GM23338 (cell line): ENCODE data around the gene CHAT. TPM values are rescaled to one million over a fixed set of nuclear protein-coding genes. Genes with fewer than 3 reads are reported as not detected.

Experiments
- ATAC-seq: fragments of 200-7000 bp; cut with Tn5 transposase; 3 replicates; pipeline ENCODE4 v1.9.1; 2020
- DNase-seq: peaks from one replicate; pipeline ENCODE4 v3.0.0-alpha.2; 2015; ENCODE audit warnings: low spot score
- H2AFZ ChIP-seq: fragments of 200-600 bp; sonication (generic); 2 replicates; pipeline ENCODE4 v1.8.0; 2016; ENCODE audit warnings: antibody characterized with exemption, mild to moderate bottlenecking, moderate library complexity
- H3F3A ChIP-seq: fragments of 200-600 bp; sonication (generic); replicated peaks from 2 replicates; pipeline ENCODE4 v1.8.0; 2017; ENCODE audit warnings: antibody characterized with exemption, mixed run types, low read depth
- H3K27ac ChIP-seq: fragments of 200-600 bp; sonication (generic); 2 replicates; pipeline ENCODE4 v1.6.1; 2016; ENCODE audit warnings: low read depth
- H3K27me3 ChIP-seq: fragments of 200-600 bp; sonication (generic); 2 replicates; pipeline ENCODE4 v1.8.0; 2016; ENCODE audit warnings: mild to moderate bottlenecking, mixed run types, moderate library complexity; ENCODE audit not compliant: insufficient read depth
- H3K36me3 ChIP-seq: fragments of 200-600 bp; sonication (generic); 2 replicates; pipeline ENCODE4 v1.8.0; 2016; ENCODE audit warnings: mild to moderate bottlenecking; ENCODE audit not compliant: insufficient read depth
- H3K4me1 ChIP-seq: fragments of 200-600 bp; sonication (generic); 2 replicates; pipeline ENCODE4 v1.8.0; 2016; ENCODE audit warnings: mild to moderate bottlenecking, moderate library complexity; ENCODE audit not compliant: insufficient read depth
- H3K4me2 ChIP-seq: fragments of 200-600 bp; sonication (generic); 2 replicates; pipeline ENCODE4 v1.7.1; 2017; ENCODE audit warnings: mixed run types
- H3K4me3 ChIP-seq: fragments of 200-600 bp; sonication (generic); 2 replicates; pipeline ENCODE4 v1.6.1; 2016; ENCODE audit warnings: mixed run types
- H3K79me2 ChIP-seq: fragments of 200-600 bp; sonication (generic); replicated peaks from 2 replicates; pipeline ENCODE4 v1.8.0; 2017; ENCODE audit warnings: mild to moderate bottlenecking; ENCODE audit not compliant: insufficient read depth
- H3K9me2 ChIP-seq: fragments of 200-600 bp; sonication (generic); 2 replicates; pipeline ENCODE4 v1.8.0; 2017; ENCODE audit not compliant: insufficient read depth
- H4K20me1 ChIP-seq: fragments of 200-600 bp; sonication (generic); replicated peaks from 2 replicates; pipeline ENCODE4 v1.8.0; 2017; ENCODE audit warnings: mild to moderate bottlenecking; ENCODE audit not compliant: insufficient read depth
- H3K27ac Mint-ChIP-seq: 2 replicates; pipeline ENCODE4 v1.8.0; 2020; ENCODE audit warnings: inconsistent platforms, mild to moderate bottlenecking, moderate library complexity, mixed read lengths
- H3K27me3 Mint-ChIP-seq: 3 replicates; pipeline ENCODE4 v1.8.0; 2022; ENCODE audit warnings: low read depth, mild to moderate bottlenecking, moderate library complexity, mixed read lengths, inconsistent platforms; ENCODE audit not compliant: insufficient read depth, poor library complexity
- H3K36me3 Mint-ChIP-seq: 3 replicates; pipeline ENCODE4 v1.8.0; 2021; ENCODE audit warnings: low read depth, mild to moderate bottlenecking, inconsistent platforms, moderate library complexity, mixed read lengths
- H3K4me1 Mint-ChIP-seq: 3 replicates; pipeline ENCODE4 v1.8.0; 2020; ENCODE audit warnings: mild to moderate bottlenecking, inconsistent platforms, mixed read lengths
- H3K4me3 Mint-ChIP-seq: 3 replicates; pipeline ENCODE4 v1.8.0; 2021; ENCODE audit warnings: moderate library complexity, mild to moderate bottlenecking, inconsistent platforms, mixed read lengths
- H3K9me3 Mint-ChIP-seq: 3 replicates; pipeline ENCODE4 v1.8.0; 2020; ENCODE audit warnings: moderate library complexity, mild to moderate bottlenecking, inconsistent platforms, mixed read lengths
- CREB1 ChIP-seq: fragments of 250-450 bp; sonication (Bioruptor Pico); IDR thresholded peaks from 2 replicates; pipeline ENCODE4 v1.5.0; 2020; ENCODE audit warnings: low read depth, mild to moderate bottlenecking, moderate library complexity
- EZH2 ChIP-seq: fragments of 200-600 bp; sonication (generic); IDR thresholded peaks from one replicate; pipeline ENCODE4 v1.8.0; 2017; ENCODE audit warnings: antibody characterized with exemption, mild to moderate bottlenecking, low read depth; ENCODE audit not compliant: unreplicated experiment
- EZH2phosphoT487 ChIP-seq: fragments of 200-600 bp; sonication (generic); IDR thresholded peaks from one replicate; pipeline ENCODE4 v1.8.1; 2018; ENCODE audit warnings: antibody characterized with exemption; ENCODE audit not compliant: unreplicated experiment
- JUNB ChIP-seq: IDR thresholded peaks from one replicate; pipeline ENCODE4 v1.6.1; 2016; ENCODE audit warnings: antibody characterized with exemption; ENCODE audit not compliant: unreplicated experiment
- NANOG ChIP-seq: IDR thresholded peaks from 2 replicates; pipeline ENCODE4 v1.6.1; 2016; ENCODE audit warnings: antibody characterized with exemption, borderline replicate concordance
- POLR2AphosphoS5 ChIP-seq: IDR thresholded peaks from 2 replicates; pipeline ENCODE4 v1.6.1; 2016; ENCODE audit warnings: antibody characterized with exemption, low read depth
- STAT1 ChIP-seq: IDR thresholded peaks from one replicate; pipeline ENCODE4 v1.6.1; 2016; ENCODE audit warnings: antibody characterized with exemption; ENCODE audit not compliant: unreplicated experiment
- ZNF114 ChIP-seq: fragments of 250-450 bp; sonication (Bioruptor Pico); IDR thresholded peaks from 2 replicates; pipeline ENCODE4 v1.5.0; 2020; ENCODE audit warnings: mild to moderate bottlenecking, moderate library complexity
- ZNF331 ChIP-seq: fragments of 250-450 bp; sonication (Bioruptor Pico); IDR thresholded peaks from 2 replicates; pipeline ENCODE4 v1.5.0; 2020; ENCODE audit warnings: low read depth, mild to moderate bottlenecking, moderate library complexity
- ZNF462 ChIP-seq: fragments of 250-450 bp; sonication (Bioruptor Pico); IDR thresholded peaks from 2 replicates; pipeline ENCODE4 v1.5.0; 2020; ENCODE audit warnings: mild to moderate bottlenecking, moderate library complexity
- polyA plus RNA-seq: library from polyadenylated mRNA; unstranded; fragments of >200 nt; fragmentation: Nextera tagmentation; extraction: Ambion mirVana; gene quantifications from 2 replicates; pipeline ENCODE4 v1.2.1, GENCODE V29; 2016
- total RNA-seq: library from RNA; depleted of rRNA; stranded (reverse); fragments of >200 nt; shearing (Covaris generic); gene quantifications from 2 replicates; pipeline ENCODE4 v1.2.3, GENCODE V29; 2014
- TF ChIP-seq, protein P1 (sequence below), 2 experiments: fragments of 200-600 bp in 1 of 2; sonication (generic) in 1 of 2; conservative IDR thresholded peaks; 2 replicates each; pipeline versions ENCODE4 v1.5.1 to v1.6.1; 2016 to 2017; ENCODE audit warnings: antibody characterized with exemption in 2 of 2, low read depth in 2 of 2, mild to moderate bottlenecking in 2 of 2, moderate library complexity in 1 of 2
- TF ChIP-seq, protein P2 (sequence below): IDR thresholded peaks from 2 replicates; pipeline ENCODE4 v1.6.1; 2016; ENCODE audit warnings: antibody characterized with exemption
- TF ChIP-seq, protein P3 (sequence below): IDR thresholded peaks from one replicate; pipeline ENCODE4 v1.6.1; 2018; ENCODE audit warnings: antibody characterized with exemption; ENCODE audit not compliant: unreplicated experiment

CHAT gene
- total and polyA plus RNA-seq, 2 experiments from 2014 or later = not detected

DNA sequence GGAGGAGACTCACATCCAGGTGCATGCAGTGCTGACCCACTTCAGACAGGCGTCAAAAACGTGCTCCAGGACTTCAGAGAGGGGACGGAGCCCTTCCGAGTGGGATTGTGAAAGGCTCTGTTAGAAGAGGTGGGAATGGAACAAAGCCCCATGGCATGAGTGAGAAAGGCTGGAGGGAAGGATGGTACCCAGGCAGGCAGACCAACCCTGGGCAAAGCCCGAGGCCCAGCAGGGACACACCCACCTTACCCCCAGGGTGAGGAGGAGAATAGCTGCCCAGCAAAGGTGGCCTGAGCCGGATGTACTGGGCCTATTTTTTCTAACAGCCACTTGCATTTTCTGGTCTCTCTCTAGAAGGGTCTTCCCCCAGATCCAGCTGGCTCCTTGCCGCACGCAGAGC is 14.8 kb downstream of the CHAT start:
- TF ChIP-seq POLR2AphosphoS5 (no peak), EZH2phosphoT487 (no peak), JUNB (no peak), ZNF114 (no peak), ZNF331 (CRISPR knock-in tag) (no peak), ZNF462 (CRISPR knock-in tag) (no peak), CREB1 (no peak), EZH2 (no peak), STAT1 (no peak), NANOG (no peak)
- TF ChIP-seq, protein P1, sequence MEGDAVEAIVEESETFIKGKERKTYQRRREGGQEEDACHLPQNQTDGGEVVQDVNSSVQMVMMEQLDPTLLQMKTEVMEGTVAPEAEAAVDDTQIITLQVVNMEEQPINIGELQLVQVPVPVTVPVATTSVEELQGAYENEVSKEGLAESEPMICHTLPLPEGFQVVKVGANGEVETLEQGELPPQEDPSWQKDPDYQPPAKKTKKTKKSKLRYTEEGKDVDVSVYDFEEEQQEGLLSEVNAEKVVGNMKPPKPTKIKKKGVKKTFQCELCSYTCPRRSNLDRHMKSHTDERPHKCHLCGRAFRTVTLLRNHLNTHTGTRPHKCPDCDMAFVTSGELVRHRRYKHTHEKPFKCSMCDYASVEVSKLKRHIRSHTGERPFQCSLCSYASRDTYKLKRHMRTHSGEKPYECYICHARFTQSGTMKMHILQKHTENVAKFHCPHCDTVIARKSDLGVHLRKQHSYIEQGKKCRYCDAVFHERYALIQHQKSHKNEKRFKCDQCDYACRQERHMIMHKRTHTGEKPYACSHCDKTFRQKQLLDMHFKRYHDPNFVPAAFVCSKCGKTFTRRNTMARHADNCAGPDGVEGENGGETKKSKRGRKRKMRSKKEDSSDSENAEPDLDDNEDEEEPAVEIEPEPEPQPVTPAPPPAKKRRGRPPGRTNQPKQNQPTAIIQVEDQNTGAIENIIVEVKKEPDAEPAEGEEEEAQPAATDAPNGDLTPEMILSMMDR (conservative IDR thresholded peaks at IDR 0.05; ENCODE audit: low read depth in 2 of 2) = no peak
- TF ChIP-seq, protein P2, sequence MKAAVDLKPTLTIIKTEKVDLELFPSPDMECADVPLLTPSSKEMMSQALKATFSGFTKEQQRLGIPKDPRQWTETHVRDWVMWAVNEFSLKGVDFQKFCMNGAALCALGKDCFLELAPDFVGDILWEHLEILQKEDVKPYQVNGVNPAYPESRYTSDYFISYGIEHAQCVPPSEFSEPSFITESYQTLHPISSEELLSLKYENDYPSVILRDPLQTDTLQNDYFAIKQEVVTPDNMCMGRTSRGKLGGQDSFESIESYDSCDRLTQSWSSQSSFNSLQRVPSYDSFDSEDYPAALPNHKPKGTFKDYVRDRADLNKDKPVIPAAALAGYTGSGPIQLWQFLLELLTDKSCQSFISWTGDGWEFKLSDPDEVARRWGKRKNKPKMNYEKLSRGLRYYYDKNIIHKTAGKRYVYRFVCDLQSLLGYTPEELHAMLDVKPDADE = no peak
- TF ChIP-seq, protein P3, sequence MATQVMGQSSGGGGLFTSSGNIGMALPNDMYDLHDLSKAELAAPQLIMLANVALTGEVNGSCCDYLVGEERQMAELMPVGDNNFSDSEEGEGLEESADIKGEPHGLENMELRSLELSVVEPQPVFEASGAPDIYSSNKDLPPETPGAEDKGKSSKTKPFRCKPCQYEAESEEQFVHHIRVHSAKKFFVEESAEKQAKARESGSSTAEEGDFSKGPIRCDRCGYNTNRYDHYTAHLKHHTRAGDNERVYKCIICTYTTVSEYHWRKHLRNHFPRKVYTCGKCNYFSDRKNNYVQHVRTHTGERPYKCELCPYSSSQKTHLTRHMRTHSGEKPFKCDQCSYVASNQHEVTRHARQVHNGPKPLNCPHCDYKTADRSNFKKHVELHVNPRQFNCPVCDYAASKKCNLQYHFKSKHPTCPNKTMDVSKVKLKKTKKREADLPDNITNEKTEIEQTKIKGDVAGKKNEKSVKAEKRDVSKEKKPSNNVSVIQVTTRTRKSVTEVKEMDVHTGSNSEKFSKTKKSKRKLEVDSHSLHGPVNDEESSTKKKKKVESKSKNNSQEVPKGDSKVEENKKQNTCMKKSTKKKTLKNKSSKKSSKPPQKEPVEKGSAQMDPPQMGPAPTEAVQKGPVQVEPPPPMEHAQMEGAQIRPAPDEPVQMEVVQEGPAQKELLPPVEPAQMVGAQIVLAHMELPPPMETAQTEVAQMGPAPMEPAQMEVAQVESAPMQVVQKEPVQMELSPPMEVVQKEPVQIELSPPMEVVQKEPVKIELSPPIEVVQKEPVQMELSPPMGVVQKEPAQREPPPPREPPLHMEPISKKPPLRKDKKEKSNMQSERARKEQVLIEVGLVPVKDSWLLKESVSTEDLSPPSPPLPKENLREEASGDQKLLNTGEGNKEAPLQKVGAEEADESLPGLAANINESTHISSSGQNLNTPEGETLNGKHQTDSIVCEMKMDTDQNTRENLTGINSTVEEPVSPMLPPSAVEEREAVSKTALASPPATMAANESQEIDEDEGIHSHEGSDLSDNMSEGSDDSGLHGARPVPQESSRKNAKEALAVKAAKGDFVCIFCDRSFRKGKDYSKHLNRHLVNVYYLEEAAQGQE = no peak
- Histone ChIP-seq H3K9me2 (peaks cover 7% of the 10 kb centered on the region; the same call in 1 of the 2 replicates), H3K4me1 (no peaks in the 10 kb centered on the region), H3K36me3 (no peaks in the 10 kb centered on the region), H2AFZ (no peak overlapping the region), H4K20me1 (no peaks in the 10 kb centered on the region), H3K27ac (no peak overlapping the region), H3K27me3 (no peaks in the 10 kb centered on the region), H3F3A (no peaks in the 10 kb centered on the region), H3K79me2 (no peaks in the 10 kb centered on the region), H3K4me3 (no peak overlapping the region), H3K4me2 (no peak overlapping the region)
- no peaks in the 10 kb centered on the region for H3K4me1 Mint-ChIP-seq
- no peaks in the 10 kb centered on the region for H3K9me3 Mint-ChIP-seq
- DNase-seq (no peak), ATAC-seq (no peak)
- H3K27me3 Mint-ChIP-seq = no peaks in the 10 kb centered on the region
- H3K36me3 Mint-ChIP-seq = no peaks in the 10 kb centered on the region
- no peak overlapping the region for H3K27ac Mint-ChIP-seq
- no peak overlapping the region for H3K4me3 Mint-ChIP-seq
